Tibial nerve (tissue), 4 donors: ENCODE results near the gene PTGIR. TPM values are rescaled to one million over a fixed set of nuclear protein-coding genes. Genes with fewer than 3 reads are reported as not detected.

Experiments
- DNase-seq, 2 donors: peaks; one replicate each; pipeline ENCODE4 v3.0.0-alpha.2; 2019; ENCODE audit warnings: low spot score in 2 of 2
- H3K27ac ChIP-seq, 4 donors: fragments of 200-600 bp; sonication (generic) in 3 of 4; one replicate each; pipeline ENCODE4 v1.5.1; 2017 to 2019; ENCODE audit warnings: mild to moderate bottlenecking in 1 of 4
- H3K27me3 ChIP-seq, 2 donors: fragments of 200-600 bp; sonication (generic) in 1 of 2; one replicate each; pipeline versions ENCODE4 v1.5.1 to v1.6.0; 2017 to 2019
- H3K36me3 ChIP-seq, 3 donors: fragments of 200-600 bp; sonication (generic); one replicate each; pipeline ENCODE4 v1.5.1; 2018 to 2019
- H3K4me1 ChIP-seq, 4 donors: fragments of 200-600 bp; sonication (generic) in 3 of 4; one replicate each; pipeline ENCODE4 v1.5.1; 2017 to 2019
- H3K4me3 ChIP-seq, 4 donors: fragments of 200-600 bp; sonication (generic) in 3 of 4; one replicate each; pipeline ENCODE4 v1.5.1; 2017 to 2019; ENCODE audit warnings: mild to moderate bottlenecking in 1 of 4, moderate library complexity in 1 of 4
- H3K9me3 ChIP-seq, 4 donors: fragments of 200-600 bp; sonication (generic) in 3 of 4; one replicate each; pipeline ENCODE4 v1.5.1; 2017 to 2019
- CTCF ChIP-seq, 5 experiments: fragments of 200-600 bp in 3 of 5; fragments of 450-650 bp in 2 of 5; sonication (generic) in 3 of 5; IDR thresholded peaks; one replicate each; pipeline ENCODE4 v1.5.1; 2016 to 2019; ENCODE audit warnings: antibody characterized with exemption in 5 of 5, mild to moderate bottlenecking in 3 of 5, moderate library complexity in 2 of 5
- EP300 ChIP-seq, 2 donors: sonication (generic); formaldehyde crosslinking; IDR thresholded peaks; one replicate each; pipeline ENCODE4 v1.6.1; 2017; ENCODE audit warnings: antibody characterized with exemption in 2 of 2, mild to moderate bottlenecking in 1 of 2
- POLR2A ChIP-seq, 2 donors: fragments of 450-650 bp; IDR thresholded peaks; one replicate each; pipeline ENCODE4 v1.6.1; 2017; ENCODE audit warnings: antibody characterized with exemption in 2 of 2, mild to moderate bottlenecking in 2 of 2, moderate library complexity in 2 of 2
- WGBS, 2 donors: methylation state at CpG; one replicate each; pipeline ENCODE4 v1.1.5; 2018; 5-methylcytosine and 5-hydroxymethylcytosine counted together
- total RNA-seq, 4 donors: library from RNA; depleted of rRNA; stranded (reverse); fragments of >200 nt; gene quantifications; one replicate each; pipeline ENCODE4 v1.1.0, GENCODE V29; 2016

PTGIR gene
- total RNA-seq, 4 donors from 2014 or later = 3.1 to 43.2 (median 12.7) TPM

- H3K9me3 ChIP-seq = no peaks in the 10 kb centered on the region
- H3K36me3 ChIP-seq = no peaks in the 10 kb centered on the region
- no peaks in the 10 kb centered on the region for H3K27me3 ChIP-seq
- TF ChIP-seq POLR2A (IDR thresholded peaks at IDR 0.05) (peak in 1 of 2 donors; percentile 65), CTCF (IDR thresholded peaks at IDR 0.05) (peak in 3 of 5 experiments; percentile 35 to 54 (median 47)), EP300 (IDR thresholded peaks at IDR 0.05) (peak; percentile 24 to 95)
- peak; percentile 100 for DNase-seq
- peak within 1 kb of the TSS; percentile 47 to 91 (median 64) for H3K4me3 ChIP-seq
- peak within 1 kb of the TSS; percentile 72 to 91 (median 81) for H3K27ac ChIP-seq
- peaks cover 0 to 35% (median 20%) of the 10 kb centered on the region in 4 donors for H3K4me1 ChIP-seq
- WGBS, 2 donors = 1% methylated on average over 18 to 32 of the region's 61 CpGs
These were observed 36.3 kb upstream of the PTGIR start, which contains the start of gene DACT3 for GRCh38 chr19:46661020-46661731. DACT3 (minus strand) TSS chr19:46661182; CDS start chr19:46661064, 118 bp downstream.

- Histone ChIP-seq H3K4me3 (peak overlapping the region; percentile 47 to 91 (median 64)), H3K9me3 (no peaks in the 10 kb centered on the region), H3K4me1 (peaks cover 0 to 35% (median 20%) of the 10 kb centered on the region in 4 donors), H3K27me3 (no peaks in the 10 kb centered on the region), H3K36me3 (no peaks in the 10 kb centered on the region), H3K27ac (peak overlapping the region; percentile 54 to 87 (median 80))
- no peak for DNase-seq
- WGBS, 2 donors = 0% methylated on average over 10 to 33 of the region's 40 CpGs
- TF ChIP-seq POLR2A (IDR thresholded peaks at IDR 0.05) (peak in 1 of 2 donors; percentile 17), CTCF (IDR thresholded peaks at IDR 0.05) (no peak)
These were observed 35.7 kb upstream of the PTGIR start for GRCh38 chr19:46660551-46661019.

GRCh38 chr19:46660008-46660517, 35.2 kb upstream of the PTGIR start:
- Histone ChIP-seq H3K27me3 (no peaks in the 10 kb centered on the region), H3K9me3 (no peaks in the 10 kb centered on the region), H3K27ac (peak overlapping the region; percentile 54 to 87 (median 70)), H3K36me3 (no peaks in the 10 kb centered on the region), H3K4me1 (peaks cover 0 to 40% (median 20%) of the 10 kb centered on the region in 4 donors), H3K4me3 (peak overlapping the region; percentile 47 to 91 (median 64))
- 2 to 4% methylated on average over 12 to 14 of the region's 14 CpGs for WGBS, 2 donors
- no peak for DNase-seq
- TF ChIP-seq EP300 (IDR thresholded peaks at IDR 0.05) = no peak
- no peak for TF ChIP-seq CTCF (IDR thresholded peaks at IDR 0.05)
- no peak for TF ChIP-seq POLR2A (IDR thresholded peaks at IDR 0.05)

GRCh38 chr19:46659151-46660007, 34.5 kb upstream of the PTGIR start:
- peak overlapping the region; percentile 54 to 87 (median 70) for H3K27ac ChIP-seq
- WGBS, 2 donors = 3 to 5% methylated on average over 25 to 28 of the region's 28 CpGs
- H3K27me3 ChIP-seq = no peaks in the 10 kb centered on the region
- DNase-seq = peak in 1 of 2 donors; percentile 33
- H3K4me1 ChIP-seq = peaks cover 0 to 47% (median 25%) of the 10 kb centered on the region in 4 donors
- peak overlapping the region; percentile 47 to 91 (median 64) for H3K4me3 ChIP-seq
- H3K9me3 ChIP-seq = no peaks in the 10 kb centered on the region
- no peaks in the 10 kb centered on the region for H3K36me3 ChIP-seq
- TF ChIP-seq CTCF (IDR thresholded peaks at IDR 0.05) (no peak), POLR2A (IDR thresholded peaks at IDR 0.05) (no peak), EP300 (IDR thresholded peaks at IDR 0.05) (no peak)
